Right ventricle myocardium superior (tissue), 1 donor: ENCODE results near the gene SLC5A6. TPM values are rescaled to one million over a fixed set of nuclear protein-coding genes. Genes with fewer than 3 reads are reported as not detected.
A peak's percentile ranks its signal among the peaks of the same experiment; 100 is the strongest.
"Not testable (repeated sequence)": the region's sequence is repeated elsewhere in the genome, so short reads cannot be mapped to it uniquely, and the experiment has no call there.

Experiments
- ATAC-seq: fragments of 200-7000 bp; cut with Tn5 transposase; one replicate; pipeline ENCODE4 v1.9.1; 2020; ENCODE audit warnings: mild to moderate bottlenecking; ENCODE audit not compliant: poor library complexity
- DNase-seq: peaks from one replicate; pipeline ENCODE4 v3.0.0-alpha.2; 2020
- intact Hi-C: fragments of 100-400 bp; cut with DNase I; formaldehyde crosslinking; loops from one replicate; pipeline ENCODE4 v1.11.2; 2022
- total RNA-seq: library from RNA; stranded (reverse); fragmentation: NEBNext Ultra II Directional; extraction: Animal tissue kit (Norgen Biotek cat#: 25700); gene quantifications from one replicate; pipeline ENCODE4 v1.2.1, GENCODE V29; 2021
- donor health status: DM: no; HTN: yes; CAD: no; lungs with severe emphysema.

The SLC5A6 gene
- total RNA-seq, 1 donor from 2014 or later, result 12.3 TPM

DNA sequence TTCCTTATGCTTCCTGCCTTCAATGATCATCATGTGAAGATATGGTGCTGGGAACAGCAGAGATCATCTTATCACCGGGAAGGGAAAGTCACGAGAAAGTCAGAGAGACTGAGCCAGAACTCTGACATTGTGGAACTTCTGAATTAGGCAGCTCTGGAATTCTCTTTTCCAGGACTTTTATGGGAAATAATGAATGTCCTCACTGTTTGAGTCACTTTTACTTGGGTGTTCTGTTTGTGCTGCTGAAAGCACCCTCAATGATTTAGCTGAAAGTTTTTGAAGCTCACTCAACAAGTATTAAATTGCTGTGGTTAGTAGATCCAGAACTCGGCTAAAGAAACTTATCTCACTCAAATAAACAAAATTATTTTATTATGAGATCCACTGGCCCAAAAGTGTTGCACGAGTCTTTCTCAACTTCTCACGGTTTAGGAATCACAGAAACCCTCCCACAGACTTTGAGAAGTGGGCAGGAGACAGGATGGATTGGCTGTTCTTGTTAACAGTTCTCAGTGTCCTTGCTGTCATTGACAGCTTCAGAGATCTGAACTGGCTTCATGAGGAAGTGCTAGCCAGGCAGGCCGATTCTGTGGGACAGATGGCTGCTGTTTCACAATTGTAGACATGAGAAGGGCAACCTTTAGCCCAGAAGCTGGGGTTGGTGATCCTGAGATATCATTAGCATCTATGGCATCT, 26.6 kb downstream of the SLC5A6 start:
- intact Hi-C loops, result no loop called here
- ATAC-seq (peak; percentile 87), DNase-seq (peak; percentile 55)

DNA sequence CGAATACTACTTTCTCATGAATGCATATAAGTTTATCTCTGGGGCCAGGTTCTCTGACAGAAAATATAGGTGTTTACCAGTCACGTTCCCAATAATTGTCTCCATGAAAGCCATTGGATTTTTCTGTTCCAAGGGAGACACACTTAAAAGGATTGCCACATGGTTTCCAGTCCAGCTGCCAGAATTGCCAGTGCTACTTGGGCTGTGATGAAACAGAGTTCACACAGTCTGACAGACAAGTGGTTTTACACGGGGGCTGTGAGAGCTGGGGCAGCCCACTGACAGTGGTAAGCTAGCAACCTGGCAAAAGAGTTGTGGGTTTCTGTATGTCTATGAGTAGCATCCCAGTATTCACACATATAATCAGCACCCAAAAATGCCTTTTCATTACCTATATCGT, 28.0 kb downstream of the SLC5A6 start:
- DNase-seq (no peak), ATAC-seq (peak; percentile 83)
- intact Hi-C loops, result no loop called here

DNA sequence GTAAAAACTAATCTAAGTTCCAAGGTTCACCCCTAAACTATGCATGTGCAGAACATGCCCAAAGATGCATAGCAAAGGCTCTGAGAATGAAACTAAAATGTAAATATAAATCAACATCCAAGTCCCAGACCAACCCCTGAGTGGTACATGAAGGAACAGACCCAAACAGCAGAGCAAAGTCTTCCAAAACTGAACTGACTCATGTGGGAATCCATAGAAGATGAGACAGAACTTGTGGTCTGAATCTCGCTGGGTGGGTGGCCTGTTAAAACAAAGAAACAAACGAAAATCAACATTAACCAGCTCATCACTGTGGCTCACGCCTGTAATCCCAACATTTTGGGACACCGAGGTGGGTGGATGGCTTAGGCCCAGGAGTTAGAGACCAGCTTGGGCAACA, 29.7 kb downstream of the SLC5A6 start:
- intact Hi-C loops, result no loop called here
- DNase-seq (no peak), ATAC-seq (no peak)

DNA sequence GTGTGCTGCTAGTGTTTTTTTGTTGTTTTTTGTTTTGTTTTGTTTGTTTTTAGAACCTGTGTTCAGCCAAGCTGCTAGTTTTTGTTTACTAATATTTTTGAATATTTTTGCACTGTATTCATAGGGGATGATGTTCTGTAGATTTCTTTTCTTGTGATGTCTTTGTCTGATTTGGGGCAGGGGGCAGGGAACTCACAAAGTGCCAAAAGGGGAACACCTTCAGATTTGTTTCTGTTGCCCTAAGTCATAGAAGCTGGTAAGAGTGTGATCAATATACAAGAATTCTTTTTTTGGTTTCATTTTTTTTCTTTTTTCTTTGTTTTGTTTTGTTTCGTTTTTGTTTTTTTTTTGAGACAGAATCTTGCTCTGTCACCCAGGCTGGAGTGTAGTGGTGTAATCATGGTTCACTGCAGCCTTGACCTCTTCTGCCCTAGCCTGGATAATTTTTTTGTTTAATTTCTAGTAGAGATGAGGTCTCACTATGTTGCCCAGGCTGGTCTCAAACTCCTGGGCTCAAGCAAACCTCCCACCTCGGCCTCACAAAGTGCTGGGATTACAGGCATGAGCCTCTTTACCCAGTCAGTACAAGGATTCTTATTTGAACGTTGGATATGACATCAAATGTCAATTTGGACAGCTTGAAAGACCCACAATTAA, 32.6 kb downstream of the SLC5A6 start:
- DNase-seq, result no peak
- ATAC-seq, result no peak
- intact Hi-C loops, result no loop called here

DNA sequence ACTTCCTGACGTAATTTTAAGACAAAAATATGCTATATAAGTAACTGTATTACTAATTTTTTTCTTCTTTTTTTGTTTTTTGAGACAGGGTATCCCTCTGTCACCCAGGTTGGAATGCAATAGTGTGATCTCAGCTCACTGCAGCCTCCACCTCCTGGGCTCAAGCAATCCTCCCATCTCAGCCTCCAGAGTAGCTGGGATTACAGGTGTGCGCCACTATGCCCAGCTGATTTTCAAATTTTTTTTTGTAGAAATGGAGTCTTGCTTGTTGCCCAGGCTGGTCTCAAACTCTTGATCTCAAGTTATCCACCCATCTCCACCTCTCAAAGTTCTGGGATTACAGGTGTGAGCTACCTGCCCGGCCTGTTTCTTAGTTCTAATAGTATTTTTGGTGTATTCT, 33.6 kb downstream of the SLC5A6 start:
- DNase-seq (no peak), ATAC-seq (no peak)
- intact Hi-C loops, result no loop called here

DNA sequence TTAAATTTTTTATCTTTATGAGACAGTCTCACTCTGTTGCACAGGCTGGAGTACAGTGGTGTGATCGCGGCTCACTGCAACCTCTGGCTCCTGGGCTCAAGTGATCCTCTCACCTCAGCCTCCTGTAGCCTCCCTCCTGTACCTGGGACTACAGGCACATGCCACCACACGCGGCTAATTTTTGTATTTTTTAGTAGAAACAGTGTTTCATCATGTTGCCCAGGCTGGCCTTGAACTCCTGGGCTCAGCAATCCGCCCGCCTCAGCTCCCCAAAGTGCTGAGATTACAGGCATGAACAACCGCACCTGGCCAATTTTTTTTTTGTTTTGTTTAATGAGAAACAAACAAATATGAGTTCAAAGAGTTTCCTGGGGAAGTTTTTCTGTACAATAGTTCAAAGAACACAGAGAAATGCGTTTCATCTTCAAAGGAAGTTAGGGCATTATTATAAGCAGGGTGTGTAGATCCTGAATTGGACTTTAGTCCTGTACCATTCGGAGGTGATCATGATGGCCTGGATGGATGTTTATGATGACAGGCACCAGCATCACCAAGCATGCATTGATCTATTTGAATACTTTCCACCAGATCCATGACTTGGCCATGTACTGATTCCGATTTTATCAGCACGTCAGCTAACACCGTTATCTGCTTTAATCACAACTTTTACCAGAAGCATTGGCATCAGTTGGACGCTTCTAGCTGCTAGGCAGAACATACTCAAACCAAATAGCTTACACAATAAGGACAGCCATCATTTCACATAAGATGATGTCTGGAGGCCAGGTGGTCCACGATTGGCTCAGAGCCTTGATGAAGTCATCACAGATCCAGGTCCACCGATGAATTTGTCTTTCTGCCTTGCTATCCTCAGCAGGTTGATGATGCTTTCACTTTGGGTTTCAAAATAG, 34.4 kb downstream of the SLC5A6 start:
- DNase-seq, result no peak
- intact Hi-C loops, result no loop called here
- ATAC-seq, result no peak

DNA sequence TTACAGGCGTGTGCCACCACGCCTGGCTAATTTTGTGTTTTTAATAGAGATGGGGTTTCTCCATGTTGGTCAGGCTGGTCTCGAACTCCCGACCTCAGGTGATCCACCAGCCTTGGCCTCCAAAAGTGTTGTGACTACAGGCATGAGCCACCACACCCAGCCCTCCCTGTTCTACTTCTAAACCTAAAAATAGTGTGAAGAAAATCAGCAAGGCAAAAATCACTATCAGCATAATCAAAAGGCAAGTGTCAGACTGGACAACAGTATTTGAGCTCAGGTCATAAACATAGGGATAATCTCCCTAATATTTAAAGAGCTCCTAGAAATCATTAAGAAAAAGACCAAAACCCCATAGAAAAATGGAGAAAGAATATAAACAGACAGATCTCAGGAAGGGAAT, 36.3 kb downstream of the SLC5A6 start:
- ATAC-seq, DNase-seq, intact Hi-C loops: not testable (repeated sequence)

DNA sequence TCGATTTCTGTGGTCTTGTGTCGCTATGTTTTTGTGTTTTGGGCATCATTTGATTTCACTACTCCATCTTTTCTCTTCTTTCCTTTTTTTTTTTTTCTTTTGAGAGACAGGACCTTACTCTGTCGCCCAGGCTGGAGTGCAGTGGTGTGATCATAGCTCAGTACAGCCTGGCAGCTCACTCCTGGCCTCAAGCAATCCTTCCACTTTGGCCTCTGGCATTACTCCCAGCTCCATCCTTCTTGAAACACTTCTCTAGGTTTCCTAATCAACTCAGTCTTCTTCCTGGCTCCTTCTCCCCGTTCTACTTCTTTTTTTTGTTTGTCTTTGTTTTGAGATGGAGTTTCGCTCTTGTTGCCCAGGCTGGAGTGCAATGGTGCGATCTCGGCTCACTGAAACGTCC, 36.7 kb downstream of the SLC5A6 start:
- intact Hi-C loops, result no loop called here
- ATAC-seq, result no peak

DNA sequence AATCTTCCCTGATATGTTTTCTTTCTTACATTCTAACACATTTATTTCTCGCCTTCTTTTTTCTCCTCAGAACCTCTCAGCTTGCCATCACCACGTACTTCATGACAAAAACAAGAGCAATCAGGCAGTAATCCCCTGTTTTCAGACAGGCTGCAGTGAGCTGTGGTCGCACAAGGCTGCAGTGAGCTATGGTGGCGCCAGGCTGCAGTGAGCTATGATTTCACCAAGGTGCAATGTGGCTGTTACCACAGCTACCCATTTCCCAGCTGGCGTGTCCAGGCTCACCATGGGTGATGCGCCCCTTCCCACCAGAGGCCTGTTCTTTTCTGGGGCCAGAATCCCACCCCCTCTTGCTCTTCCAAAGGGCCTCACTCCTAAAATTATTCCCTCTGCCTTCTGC, 37.4 kb downstream of the SLC5A6 start:
- intact Hi-C loops, result no loop called here
- ATAC-seq, result no peak
- DNase-seq, result no peak

More for the DNA sequence above, 36.7 kb downstream of the SLC5A6 start:
- no peak for DNase-seq

DNA sequence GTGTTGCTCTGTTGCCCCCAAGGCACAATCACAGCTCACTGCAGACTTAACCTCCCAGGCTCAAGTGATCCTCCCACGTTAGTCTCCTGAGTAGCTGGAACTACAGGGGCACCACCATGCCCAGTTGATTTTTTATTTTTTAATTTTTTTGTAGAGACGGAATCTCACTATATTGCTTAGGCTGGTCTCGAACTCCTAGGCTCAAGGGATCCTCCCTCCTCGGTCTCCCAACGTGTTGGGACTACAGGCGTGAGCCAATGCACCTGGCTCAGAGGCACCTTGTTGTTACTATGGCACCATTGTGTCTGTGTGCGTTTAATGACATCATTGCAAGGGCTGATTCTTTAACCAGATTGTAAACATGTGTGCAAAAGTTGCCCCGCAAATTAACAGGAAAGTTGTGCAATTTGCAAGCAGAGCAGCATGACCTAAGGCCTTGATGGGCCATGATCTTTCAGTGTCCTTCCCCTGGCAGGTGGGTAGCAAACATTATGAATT, 40.7 kb downstream of the SLC5A6 start:
- ATAC-seq (no peak), DNase-seq (no peak)
- intact Hi-C loops, result no loop called here

DNA sequence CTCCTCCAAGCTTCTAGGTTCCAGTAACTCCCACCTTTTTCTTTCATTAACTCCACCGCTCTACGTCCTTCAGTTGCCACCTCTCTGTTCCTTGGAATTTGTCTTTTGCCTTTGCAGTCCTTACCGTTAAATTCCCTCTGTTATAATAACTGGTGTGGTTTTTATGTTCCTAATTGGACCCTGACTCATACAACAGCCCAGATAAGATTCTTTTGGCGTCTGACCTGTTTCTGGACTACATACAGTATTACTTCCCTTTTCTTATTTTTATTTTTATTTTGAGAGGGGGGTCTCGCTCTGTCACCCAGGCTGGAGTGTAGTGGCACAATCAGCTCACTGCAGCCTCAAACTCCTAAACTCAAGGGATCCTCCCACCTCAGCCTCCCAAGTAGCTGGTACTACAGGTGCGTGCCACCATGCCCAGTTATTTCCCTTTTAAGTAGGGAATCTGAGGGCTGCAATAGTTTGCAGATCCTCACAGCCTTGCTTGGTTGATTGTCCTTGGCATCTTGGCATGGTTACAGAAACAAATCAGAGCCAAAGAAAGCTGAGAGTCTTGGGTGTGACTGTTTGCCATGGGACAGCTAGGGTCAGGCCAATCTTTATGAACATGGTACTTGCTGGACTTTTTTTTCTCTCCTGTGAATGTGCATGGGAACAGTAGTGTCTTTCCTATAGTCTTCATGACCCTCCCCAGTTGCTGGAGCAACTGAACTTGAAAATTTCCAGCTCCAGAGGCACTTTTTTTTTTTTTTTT, 41.3 kb downstream of the SLC5A6 start:
- no peak for DNase-seq
- intact Hi-C loops, result no loop called here
- peak; percentile 25 for ATAC-seq

DNA sequence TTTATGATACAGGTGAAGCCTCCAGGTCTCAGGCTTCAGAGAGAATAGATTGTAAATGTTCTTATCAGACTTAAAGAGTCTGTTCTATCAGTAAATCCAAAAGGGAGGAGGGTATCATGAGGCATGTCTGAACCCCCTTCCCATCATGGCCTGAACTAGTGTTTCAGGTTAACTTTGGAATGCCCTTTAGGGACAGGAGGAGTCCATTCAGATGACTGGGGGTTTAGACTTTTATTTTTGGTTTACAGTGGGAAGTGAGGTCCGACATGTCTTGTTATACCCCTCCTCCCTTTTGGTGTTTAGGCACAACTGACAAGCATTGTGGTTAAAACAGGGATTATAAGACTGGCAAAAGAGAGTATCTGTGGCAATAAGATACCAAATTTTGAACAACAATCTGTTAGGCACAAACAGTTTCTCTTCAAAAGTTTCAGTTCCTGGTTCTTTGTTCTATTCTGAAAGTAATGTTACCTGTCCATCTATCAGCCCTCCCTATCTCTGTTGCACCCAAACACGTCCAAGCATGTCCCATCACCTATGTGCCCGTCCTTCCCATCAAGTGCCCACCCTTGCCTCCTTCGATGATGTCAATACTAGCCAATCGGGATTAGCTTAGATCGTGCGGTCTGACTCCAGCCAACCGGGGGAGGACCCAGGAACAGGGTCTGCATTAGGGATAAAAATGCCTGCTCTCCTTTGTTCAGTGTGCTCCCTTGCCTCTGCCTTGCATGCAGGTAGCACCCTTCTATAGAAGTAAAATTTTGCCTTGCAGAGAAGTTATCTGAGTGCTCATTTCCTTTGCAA, 46.9 kb downstream of the SLC5A6 start:
- DNase-seq, result no peak
- intact Hi-C loops, result no loop called here
- ATAC-seq, result no peak

DNA sequence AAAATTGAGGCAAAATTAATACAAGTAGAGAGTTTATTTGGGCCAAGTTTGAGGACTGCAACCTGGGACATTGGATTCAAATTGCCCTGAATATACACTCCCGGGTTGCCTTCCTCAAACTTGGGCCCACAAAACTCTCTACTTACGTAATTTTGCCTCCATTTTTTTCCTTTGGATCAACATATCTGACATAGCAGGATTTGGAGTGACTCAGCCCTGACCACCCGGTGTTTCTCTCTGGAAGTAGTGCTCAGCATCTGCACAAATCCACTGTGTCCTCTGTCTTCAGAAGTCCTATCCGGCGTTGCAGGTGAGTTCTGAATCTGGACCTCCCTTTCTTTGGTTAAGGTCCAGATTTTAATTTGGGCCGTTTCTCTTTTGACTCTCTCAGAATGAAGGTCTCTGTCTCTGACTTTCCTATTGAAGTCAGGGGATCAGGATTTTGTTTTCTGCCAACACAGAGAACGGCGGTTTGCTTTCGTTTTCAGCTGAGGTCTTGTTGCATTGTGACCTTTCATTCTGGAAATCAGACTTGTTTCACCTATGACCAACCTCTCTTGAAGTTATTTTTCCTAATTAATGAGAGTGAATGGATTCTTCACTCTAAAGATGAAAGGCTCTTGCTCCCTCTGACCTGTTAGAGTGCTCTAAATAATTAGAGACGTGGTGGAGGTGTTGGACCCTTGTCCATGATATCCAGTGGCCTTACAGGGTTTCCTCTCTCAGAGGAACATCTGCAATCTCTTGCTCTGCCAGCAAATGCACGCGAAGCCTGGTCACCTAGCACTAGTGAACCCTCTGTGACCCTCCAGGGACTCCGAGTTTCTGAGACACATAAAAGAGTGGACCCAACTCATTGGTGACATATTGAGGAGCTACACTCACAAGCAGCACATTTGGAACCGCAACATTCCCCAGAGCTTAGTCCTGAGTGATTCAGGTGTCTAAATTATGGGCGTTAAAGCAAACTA, 49.6 kb downstream of the SLC5A6 start:
- intact Hi-C loops, result no loop called here
- no peak for DNase-seq
- no peak for ATAC-seq

DNA sequence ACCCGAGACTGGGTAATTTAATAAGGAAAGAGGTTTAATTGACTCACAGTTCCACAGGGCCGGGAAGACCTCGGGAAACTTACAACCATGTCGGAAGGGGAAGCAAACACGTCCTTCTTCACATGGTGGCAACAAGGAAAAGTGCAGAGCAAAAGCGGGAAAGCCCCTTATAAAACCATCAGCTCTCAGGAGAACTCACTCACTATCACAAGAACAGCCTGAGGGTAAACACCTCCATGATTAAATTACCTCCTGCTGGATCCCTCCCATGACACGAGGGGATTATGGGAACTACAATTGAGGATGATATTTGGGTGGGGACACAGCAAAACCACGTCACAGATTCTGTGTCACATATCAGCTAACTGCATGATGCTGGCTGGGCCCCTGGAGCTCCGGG, 51.9 kb downstream of the SLC5A6 start:
- DNase-seq (no peak), ATAC-seq (no peak)
- intact Hi-C loops, result no loop called here

DNA sequence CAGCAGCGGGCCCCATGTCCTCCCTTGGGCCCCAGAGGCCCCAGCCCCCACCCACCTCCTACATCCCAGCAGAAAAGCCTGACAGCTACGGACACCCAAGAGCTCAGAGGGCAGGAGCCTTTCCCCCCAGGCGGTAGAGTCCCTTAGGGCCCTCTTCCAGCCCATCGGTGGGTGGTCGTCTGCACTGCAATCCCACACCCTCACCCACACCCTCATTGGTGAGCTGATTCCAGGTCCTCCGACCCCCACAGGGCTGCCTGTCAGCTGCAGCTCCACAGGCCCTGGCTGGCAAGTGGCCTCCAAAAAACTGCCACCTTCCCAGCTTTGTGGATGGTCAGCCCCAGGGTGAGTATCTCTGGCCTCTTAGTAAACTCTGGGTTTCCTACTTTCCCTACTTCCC, 52.8 kb downstream of the SLC5A6 start:
- DNase-seq, result no peak
- intact Hi-C loops, result no loop called here
- no peak for ATAC-seq

DNA sequence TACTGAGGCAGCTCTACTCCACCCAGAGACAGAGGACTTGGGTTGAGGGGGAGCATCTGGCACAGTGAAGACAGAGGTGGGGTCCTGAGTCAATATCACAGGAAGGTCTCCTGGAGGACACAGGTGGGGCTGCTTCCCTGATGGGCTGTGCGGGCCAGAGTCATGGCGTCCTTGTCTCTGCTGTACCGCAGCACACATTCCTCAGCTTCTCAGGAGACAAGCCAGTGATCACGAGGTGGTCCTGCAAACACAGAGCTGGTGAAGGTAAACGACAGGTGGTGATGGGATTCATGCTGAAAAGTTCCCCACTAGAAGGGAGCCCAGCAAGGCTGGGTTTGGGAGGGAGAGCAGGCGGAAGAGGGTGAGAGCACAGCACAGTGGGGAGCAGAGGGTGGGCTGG, 53.6 kb downstream of the SLC5A6 start:
- DNase-seq (no peak), ATAC-seq (no peak)
- intact Hi-C loops, result no loop called here

DNA sequence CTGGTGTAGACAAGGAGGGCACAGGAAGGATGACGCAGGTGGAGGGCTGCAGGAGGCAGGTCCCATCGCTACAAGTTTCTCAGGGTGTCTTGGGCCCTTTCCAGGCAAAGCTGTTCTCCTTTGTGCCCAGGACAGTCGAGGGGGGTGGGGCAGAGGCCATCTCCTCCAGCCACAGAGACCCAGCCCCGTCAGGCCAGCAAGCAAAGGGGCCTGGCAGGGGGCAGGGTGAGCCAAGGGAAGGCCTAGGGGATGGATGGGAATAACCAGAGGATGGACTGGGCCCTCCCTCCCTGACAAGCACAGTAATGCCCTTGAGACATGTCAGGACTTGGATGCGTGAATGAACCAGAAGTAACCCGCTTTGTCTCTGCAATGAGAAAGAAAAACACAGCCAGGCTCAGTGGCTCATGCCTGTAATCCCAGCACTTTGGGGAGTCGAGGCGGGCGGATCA, 57.0 kb downstream of the SLC5A6 start:
- ATAC-seq, result no peak
- no peak for DNase-seq

More for the DNA sequence above, 57.0 kb downstream of the SLC5A6 start:
- intact Hi-C loops, result no loop called here
